Kasumi-1 (cell line): ENCODE results near the gene FCN3.

Experiments used
- DNase-seq, 2 experiments: peaks; one replicate each; lab custom pipeline; 2025; lab: John Stamatoyannopoulos, UW

FCN3 gene

GRCh38 chr1:27358038-27358927 lies 16.3 kb downstream of the FCN3 start:
- DNase-seq: no peak

- peak; percentile 47 to 59 for DNase-seq
Observed at GRCh38 chr1:27357281-27358037, 17.2 kb downstream of the FCN3 start.

GRCh38 chr1:27356619-27357280 lies 17.9 kb downstream of the FCN3 start:
- DNase-seq: no peak

GRCh38 chr1:27356277-27356618 lies 18.4 kb downstream of the FCN3 start:
- no peak for DNase-seq

GRCh38 chr1:27355683-27356082 lies 18.9 kb downstream of the FCN3 start:
- no peak for DNase-seq

- DNase-seq: no peak
Observed at GRCh38 chr1:27353629-27354028, 21.0 kb downstream of the FCN3 start.

- DNase-seq: no peak
Observed at GRCh38 chr1:27353166-27353565, 21.5 kb downstream of the FCN3 start.

- no peak for DNase-seq
Observed at GRCh38 chr1:27351541-27352107, 23.0 kb downstream of the FCN3 start.

GRCh38 chr1:27350663-27351540 lies 23.7 kb downstream of the FCN3 start:
- DNase-seq: no peak

- no peak for DNase-seq
Observed at GRCh38 chr1:27349784-27350662, 24.6 kb downstream of the FCN3 start.

GRCh38 chr1:27348861-27349783 lies 25.5 kb downstream of the FCN3 start:
- no peak for DNase-seq

- DNase-seq: no peak
Observed at GRCh38 chr1:27346991-27347624, 27.5 kb downstream of the FCN3 start.

- DNase-seq: no peak
Observed at GRCh38 chr1:27346357-27346756, 28.3 kb downstream of the FCN3 start.

GRCh38 chr1:27345272-27345671 lies 29.4 kb downstream of the FCN3 start:
- DNase-seq: no peak

- DNase-seq: no peak
Observed at GRCh38 chr1:27343639-27344025, 31.0 kb downstream of the FCN3 start.

GRCh38 chr1:27342778-27343638 lies 31.6 kb downstream of the FCN3 start:
- peak; percentile 83 to 89 for DNase-seq

- DNase-seq: peak; percentile 14 to 15
Observed at GRCh38 chr1:27342391-27342777, 32.2 kb downstream of the FCN3 start.
